T1000 (cell line): ENCODE data around the gene TSPAN15.

ENCODE experiments used
- DNase-seq: peaks from one replicate; lab custom pipeline; 2025; ENCODE audit warnings: mixed read lengths; lab: John Stamatoyannopoulos, UW

The TSPAN15 gene

DNA sequence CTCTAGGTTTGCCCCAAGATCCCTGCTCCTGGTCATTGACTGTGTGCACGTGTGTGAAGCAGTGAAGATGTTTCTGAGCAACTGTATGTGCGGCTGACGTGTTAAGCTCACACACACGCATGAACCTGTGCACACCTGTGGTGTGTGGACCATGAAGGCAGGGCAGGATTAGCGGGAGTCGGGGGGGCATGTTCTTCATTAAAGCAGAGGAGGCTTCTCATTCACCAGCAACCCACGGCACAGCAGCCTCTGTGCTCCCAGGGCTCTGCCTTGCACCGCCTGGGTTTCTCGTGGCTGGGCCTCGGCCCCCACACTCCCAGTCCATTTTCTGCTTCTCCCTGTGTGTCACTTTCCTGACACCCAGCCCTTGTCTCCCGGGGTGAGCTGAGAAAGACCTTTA, 33.7 kb upstream of the TSPAN15 start:
- no peak for DNase-seq

- no peak for DNase-seq
These were observed 33.1 kb upstream of the TSPAN15 start for GRCh38 chr10:69418052-69418752.

- DNase-seq = no peak
These were observed 32.0 kb upstream of the TSPAN15 start for GRCh38 chr10:69419096-69419743.

DNA sequence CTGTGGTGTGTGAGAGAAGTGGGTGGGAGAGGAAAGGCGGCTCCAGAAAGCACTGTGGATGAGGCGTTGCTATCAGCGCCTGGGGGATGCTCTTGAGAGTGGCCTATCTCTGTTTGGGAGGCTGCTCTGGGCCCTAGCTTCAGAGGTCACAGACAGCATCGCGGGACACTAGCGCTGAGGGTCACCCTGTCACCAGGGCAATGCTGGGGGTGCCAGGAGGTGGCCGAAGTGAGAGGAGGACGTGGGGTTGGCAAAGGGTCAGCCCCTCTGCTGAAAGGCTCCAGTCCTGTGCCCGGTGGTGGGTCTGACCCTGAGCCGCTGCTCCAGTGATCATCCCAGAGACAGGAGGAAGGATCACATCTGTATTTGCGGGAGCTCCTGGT, 31.5 kb upstream of the TSPAN15 start:
- no peak for DNase-seq

DNA sequence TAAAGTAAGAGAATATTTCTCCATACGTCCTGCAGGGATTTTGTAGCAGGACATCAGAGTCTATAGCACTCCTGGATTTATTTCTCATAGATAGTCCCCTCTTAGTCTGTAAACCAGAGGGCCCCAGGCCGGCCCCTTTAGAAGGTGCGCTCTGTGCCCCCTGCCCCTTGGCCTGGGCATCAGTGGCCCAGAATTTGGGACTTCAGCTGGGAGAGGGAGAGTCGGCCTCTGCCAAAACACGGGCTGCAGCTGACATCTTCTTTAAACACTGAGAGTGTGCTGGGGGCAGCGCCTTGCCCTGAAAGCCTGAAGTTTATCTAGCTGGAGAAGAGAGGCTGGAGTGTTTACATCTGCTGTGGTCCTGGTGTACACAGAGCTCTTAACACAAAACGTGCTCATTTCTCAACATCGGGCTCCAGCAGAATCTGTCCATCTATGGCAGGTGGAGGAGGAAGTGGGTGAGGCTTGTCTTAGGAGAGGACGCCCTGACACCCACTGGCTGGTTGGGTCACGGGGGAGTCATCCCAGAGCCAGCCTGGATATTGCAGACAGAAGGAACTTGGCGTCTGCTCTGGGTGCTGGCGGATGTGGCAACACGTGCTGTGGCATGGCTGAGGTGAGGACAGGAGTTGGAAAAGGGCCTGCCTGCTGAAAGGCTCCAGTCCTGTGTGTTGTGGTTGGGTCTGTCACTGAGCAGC, 29.5 kb upstream of the TSPAN15 start:
- DNase-seq = no peak

DNA sequence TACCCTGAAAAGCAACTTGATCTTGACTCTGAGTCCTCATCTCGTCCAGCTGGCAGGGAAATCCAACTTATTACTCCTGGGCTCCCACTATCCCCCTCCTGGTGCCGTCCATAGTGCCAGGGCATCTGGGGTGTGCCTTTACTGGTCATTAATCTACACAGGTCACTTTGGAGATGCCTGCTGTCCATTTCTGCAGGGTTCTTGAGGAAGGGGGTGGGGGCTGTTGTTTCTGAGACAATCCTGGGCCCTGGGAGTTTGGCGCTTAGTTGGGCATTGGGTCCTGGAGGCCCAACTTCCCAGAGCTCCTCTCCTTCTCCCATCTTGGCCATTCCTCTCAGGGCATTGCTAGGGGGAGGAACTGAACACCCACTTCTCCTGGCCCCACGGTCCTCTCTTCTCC, 28.6 kb upstream of the TSPAN15 start:
- no peak for DNase-seq

- DNase-seq = no peak
These were observed 26.2 kb upstream of the TSPAN15 start for GRCh38 chr10:69425041-69425440.

DNA sequence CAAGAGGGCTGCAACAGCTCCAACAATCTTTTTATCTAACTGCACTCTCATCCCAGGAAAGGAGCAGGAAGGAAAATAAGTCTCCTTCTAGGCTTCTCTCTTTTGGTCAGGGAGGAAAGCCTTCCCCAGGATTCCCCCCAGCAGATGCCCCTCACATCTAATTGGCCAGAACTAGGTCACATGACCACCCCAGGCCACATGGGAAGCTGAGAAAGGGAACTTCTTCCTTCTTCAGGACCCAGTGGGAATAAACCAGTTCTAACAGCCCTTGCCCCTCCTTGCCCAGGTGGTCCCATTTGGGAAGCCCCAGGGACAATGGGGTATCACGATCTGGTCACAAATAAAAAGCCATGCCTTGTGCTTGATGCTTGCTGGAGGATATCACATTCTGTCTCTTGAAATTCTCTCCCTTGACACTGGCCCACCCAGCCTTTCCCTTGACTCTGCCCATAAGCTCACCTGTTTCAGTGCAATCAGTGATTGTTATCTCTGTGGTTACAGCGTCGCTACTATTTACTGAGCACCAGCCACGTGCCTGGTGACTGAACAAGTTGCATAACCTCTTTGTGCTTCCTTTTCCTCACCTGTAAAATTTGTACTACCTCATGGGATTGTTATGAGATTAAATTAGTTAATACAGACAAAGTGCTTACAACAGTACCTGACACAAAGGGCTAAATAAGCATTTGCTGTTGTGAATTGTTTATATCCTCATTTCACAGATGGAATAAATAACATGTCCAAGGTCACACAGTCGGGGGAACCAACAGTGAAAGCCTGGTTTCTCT, 25.6 kb upstream of the TSPAN15 start:
- no peak for DNase-seq

DNA sequence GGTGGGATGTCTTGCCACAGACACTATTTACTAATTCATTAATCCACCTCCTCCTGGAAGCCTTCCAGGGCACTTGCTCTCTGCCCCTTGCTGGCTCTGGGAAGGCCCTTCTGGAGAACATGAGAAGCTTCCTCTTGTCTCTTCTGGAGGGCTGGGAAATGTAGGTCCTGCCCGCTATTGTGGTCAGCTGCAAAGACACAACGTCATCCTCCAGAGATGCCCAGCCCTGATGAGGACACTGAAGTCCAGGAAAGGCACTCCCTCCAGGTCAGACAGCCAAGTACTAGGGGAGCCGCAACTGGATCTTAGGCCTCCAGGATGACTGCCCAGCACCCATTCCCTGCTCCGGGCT, 24.9 kb upstream of the TSPAN15 start:
- no peak for DNase-seq

DNA sequence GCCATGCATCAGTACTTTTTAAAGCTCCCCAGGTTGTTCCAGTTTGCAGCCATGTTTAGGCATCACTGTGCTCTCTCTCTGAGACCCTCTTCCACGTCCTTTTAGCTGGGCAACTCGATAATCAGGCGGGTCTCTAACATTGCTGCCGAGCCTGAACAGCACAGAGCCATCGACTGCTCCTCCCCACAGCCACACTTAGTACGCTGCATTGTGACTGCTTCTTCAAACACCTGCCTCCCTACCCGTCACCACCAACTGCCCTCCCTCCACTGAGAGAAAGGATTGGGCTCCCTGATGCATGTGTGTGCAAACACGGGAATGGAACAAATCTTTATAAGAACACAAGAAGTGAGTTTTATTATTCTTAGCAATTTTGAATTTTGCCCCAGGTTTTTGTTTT, 23.1 kb upstream of the TSPAN15 start:
- DNase-seq = no peak

DNA sequence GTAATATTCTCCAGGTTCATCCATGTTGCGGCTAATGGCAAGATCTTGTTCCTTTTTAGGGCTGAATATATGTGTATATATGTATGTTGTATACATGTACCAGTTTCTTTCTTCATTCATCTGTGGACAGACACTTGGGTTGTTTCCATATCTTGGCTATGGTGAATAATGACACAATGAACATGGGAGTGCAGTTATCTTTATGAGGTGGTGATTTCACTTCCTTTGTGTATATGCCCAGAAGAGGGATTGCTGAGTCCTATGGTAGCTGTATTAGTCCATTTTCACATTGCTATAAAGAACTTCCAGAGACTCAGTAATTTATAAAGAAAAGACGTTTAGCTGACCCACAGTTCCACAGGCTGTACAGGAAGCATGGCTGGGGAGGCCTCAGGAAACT, 17.1 kb upstream of the TSPAN15 start:
- no peak for DNase-seq

- no peak for DNase-seq
These were observed 16.3 kb upstream of the TSPAN15 start for GRCh38 chr10:69434926-69435325.

- DNase-seq = no peak
These were observed 15.2 kb upstream of the TSPAN15 start for GRCh38 chr10:69435966-69436520.

- DNase-seq = no peak
These were observed 13.7 kb upstream of the TSPAN15 start for GRCh38 chr10:69437321-69438259.

DNA sequence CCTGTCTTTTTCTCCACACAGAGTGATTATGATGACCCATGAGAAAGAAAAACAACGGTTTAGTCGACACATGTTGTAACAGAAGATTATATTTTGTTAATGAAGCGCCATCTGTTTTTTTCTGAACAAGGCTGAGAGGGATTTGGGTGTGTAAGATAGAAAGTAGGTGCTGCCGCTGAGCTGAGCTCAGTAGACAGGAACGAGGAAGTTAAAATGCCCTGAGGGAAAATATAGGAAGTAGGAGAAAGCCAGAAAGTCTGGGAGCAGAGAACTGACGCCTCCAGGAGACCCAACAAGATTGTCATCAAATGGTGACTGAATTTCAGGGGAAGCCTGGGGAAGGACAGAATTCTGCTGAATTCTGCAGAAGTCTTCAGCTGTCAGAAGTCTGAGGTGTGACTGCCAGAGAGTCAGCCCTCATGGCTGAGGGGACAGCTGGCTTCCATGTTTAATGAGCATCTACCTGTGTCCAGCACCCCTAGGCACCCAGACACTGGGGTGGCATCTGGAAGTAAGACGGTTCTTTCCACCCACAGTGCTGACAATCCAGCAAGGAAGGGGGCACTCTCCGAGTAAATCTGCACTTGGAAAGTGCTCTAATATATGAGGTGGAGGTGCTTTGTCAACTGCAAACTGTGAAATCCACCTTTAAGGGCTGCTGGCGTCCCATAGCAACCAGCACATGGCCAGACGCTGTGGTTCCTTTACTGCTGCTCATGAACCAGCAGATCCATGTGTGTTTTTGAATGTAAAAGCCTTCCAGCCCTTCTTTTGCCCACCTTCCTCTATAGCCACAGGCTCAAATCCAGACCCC, 12.5 kb upstream of the TSPAN15 start:
- DNase-seq = no peak

DNA sequence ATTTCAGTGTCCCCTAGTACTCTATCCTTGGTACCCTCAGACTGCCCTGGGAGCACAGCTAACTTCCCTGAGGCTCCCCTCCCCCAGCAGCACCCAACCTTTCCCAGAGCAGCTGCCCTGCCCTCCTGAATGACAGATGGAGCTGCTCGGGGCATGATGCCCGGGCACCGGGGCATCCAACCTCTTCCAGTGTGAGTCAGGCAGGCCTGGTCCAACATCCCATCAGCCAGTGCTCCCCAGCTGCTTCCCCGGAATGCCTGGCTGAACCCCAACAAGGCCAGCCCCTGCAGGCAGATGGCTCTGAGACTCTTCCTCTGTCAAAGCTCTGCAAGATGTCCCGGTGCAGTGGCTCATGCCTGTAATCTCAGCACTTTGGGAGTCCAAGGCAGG, 11.9 kb upstream of the TSPAN15 start:
- peak; percentile 20 for DNase-seq

- no peak for DNase-seq
These were observed 11.3 kb upstream of the TSPAN15 start for GRCh38 chr10:69439813-69440506.

GRCh38 chr10:69443354-69443753, 7.9 kb upstream of the TSPAN15 start:
- no peak for DNase-seq

DNA sequence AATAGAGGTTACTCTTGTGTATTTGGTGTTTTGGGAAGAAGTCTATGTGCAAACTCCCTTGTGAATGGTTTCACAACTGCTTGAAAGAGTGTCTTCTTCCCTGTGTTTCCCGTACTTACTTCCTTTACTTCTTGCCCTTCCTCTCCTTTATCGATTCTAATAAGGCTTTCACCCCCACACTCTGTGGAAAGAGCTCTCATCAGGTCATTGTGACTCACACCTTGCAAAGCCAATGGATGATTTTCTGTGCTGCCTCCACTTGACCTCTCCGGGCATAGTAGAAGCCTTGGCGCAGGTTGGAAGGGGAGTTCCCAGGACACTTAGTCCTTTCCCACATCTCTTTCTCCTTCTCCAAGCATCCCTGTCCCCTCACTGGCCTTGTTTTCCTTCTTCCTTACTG, 6.2 kb upstream of the TSPAN15 start:
- DNase-seq = no peak

DNA sequence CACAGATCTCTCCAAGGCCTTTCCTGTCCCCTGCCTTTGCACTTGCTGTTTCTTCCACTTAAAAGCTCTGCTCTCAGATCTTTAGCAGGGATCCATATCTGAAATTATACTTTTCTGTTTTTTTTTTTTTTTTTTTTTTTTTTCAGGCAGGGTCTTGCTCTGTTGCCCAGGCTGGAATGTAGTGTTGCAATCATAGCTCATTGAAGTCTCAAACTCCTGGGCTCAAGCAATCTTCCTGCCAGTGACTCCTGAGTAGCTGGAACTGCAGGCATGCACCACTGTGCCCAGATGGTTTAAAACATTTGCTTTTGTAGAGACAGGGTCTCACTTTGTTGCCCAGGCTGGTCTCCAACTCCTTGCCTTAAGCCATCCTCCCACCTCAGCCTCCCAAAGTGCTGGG, 5.0 kb upstream of the TSPAN15 start:
- no peak for DNase-seq
